ENCODE measurements around the gene CDH23. TPM values are rescaled to one million over a fixed set of nuclear protein-coding genes. Genes with fewer than 3 reads are reported as not detected.

CDH23 gene
- total and polyA plus RNA-seq, 2 experiments from 2014 or later, result 0.08 TPM; not detected in 1

DNA sequence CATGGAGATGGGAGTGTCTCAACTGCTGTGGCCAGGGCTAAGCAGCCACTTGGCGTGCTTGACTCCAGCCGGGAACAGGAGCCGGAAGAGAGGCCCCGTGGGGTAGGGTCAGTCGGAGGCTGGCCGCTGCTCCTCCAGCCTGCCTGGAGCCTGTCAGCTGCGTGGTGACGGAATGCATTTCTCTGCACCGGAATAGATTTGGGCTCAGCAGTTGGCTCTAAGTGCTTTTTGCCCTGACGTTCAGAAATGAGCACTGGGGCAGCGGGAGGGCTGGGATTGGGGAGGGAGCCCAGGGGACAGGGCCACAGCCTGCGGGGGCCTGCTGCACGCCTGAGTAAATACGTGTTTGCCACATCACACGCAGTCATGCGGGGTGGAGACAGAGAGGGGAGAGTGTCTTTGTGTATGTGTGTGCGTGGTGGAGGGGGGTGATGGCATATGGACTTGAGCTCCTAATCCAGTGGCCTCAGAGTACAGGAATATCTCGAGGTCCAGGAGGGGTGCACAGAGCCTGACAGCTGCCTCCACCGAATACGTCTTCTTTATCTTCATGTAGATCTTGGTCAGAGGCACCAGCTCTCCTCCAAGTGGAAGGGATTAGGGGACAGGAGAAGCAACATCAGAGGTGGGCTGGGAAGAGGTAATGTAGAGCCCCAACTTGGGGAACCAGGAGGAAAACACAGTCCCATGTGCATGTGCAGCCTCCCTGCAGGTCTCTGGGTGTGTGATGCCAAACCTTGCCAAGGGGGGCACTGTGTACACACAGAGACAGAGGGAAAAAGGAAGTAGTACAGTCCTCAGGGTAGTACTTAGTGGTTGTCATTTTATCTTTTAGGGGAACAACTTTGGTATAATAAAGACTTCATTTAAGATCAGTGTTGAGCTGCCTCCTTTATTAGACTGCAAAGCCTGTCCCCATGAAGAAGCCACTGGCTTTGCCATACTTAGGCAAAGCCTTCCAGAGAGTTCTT, 151.4 kb downstream of the CDH23 start:
- Histone ChIP-seq H4K20me1 (ENCODE audit: insufficient read depth) (no peaks in the 10 kb centered on the region), H3K4me2 (ENCODE audit: unreplicated experiment) (no peak overlapping the region), H3K4me3 (no peak overlapping the region), H3K9ac (no peak overlapping the region), H3K79me2 (ENCODE audit: insufficient read depth) (no peaks in the 10 kb centered on the region), H3F3A (ENCODE audit: insufficient read depth) (no peaks in the 10 kb centered on the region), H3K27ac (no peak overlapping the region), H3K9me2 (ENCODE audit: insufficient read depth) (no peaks in the 10 kb centered on the region), H3K9me3 (ENCODE audit: low read depth) (no peaks in the 10 kb centered on the region), H3K4me1 (ENCODE audit: insufficient read depth) (no peaks in the 10 kb centered on the region), H2AFZ (no peak overlapping the region), H3K36me3 (ENCODE audit: low read depth) (no peaks in the 10 kb centered on the region), H3K27me3 (replicated peaks; ENCODE audit: insufficient read depth) (peaks cover 50% of the 10 kb centered on the region)
- in situ Hi-C loops (cut with MboI), result no loop called here
- WGBS, 2 experiments (ENCODE audit: low coverage in 1 of 2, low lambda C conversion rate in 2 of 2, missing lambda C conversion rate in 2 of 2), result 54 to 57% methylated on average over 19 to 20 of the region's 20 CpGs
- DNase-seq, result peak; percentile 17
- TF ChIP-seq EZH2phosphoT487 (IDR thresholded peaks at IDR 0.05; ENCODE audit: insufficient read depth, low read depth) (no peak), EZH2 (IDR thresholded peaks at IDR 0.05; ENCODE audit: insufficient read depth, poor library complexity, severe bottlenecking) (no peak)

DNA sequence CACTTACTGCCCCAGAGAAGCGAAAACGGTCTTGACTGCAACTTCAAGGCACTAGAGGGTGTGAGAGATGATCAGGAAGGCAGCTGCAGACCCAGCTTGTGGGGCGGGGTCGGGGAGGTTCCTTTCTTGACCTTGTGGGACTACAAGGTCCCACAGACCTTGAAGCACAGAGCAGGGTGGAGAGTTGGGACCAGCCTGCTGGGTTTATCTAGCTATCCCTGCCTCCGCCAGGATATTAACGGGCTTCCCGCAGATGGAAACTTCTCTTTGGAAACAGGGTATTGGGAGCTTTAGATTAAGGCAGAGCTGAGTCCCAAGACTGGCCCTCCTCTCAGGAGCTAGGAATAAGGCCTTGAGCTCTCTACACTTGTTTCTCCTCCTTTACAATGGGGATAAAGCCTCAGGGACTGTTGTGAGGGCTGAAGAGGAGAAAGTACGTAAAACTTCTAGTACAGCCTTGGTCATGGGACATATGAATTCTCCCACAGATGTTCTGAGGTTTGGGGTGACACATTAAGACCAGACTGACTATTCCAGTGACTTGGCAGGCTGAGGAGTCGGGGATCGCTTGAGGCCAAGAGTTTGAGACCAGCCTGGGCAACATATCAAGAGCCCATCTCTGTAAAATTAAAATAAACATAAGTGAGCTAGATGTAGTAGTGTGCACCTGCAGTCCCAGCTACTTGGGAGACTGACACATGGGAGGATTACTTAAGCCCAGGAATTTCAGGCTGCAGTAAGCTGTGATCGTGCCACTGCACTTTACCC, 153.2 kb downstream of the CDH23 start:
- Histone ChIP-seq H3F3A (ENCODE audit: insufficient read depth) (no peaks in the 10 kb centered on the region), H3K4me1 (ENCODE audit: insufficient read depth) (no peaks in the 10 kb centered on the region), H3K36me3 (ENCODE audit: low read depth) (no peaks in the 10 kb centered on the region), H3K79me2 (ENCODE audit: insufficient read depth) (no peaks in the 10 kb centered on the region), H3K27ac (no peak overlapping the region), H4K20me1 (ENCODE audit: insufficient read depth) (no peaks in the 10 kb centered on the region), H3K4me3 (no peak overlapping the region), H3K4me2 (ENCODE audit: unreplicated experiment) (no peak overlapping the region), H3K9me3 (ENCODE audit: low read depth) (no peaks in the 10 kb centered on the region), H3K27me3 (replicated peaks; ENCODE audit: insufficient read depth) (peaks cover 38% of the 10 kb centered on the region), H3K9me2 (ENCODE audit: insufficient read depth) (no peaks in the 10 kb centered on the region), H3K9ac (no peak overlapping the region), H2AFZ (no peak overlapping the region)
- TF ChIP-seq EZH2phosphoT487 (IDR thresholded peaks at IDR 0.05; ENCODE audit: insufficient read depth, low read depth), result no peak
- TF ChIP-seq EZH2 (IDR thresholded peaks at IDR 0.05; ENCODE audit: insufficient read depth, poor library complexity, severe bottlenecking), result no peak
- no peak for DNase-seq
- WGBS, 2 experiments (ENCODE audit: low coverage in 1 of 2, low lambda C conversion rate in 2 of 2, missing lambda C conversion rate in 2 of 2), result 67 to 68% methylated on average over 11 of the region's 11 CpGs
- in situ Hi-C loops (cut with MboI), result no loop called here

- in situ Hi-C loops (cut with MboI), result no loop called here
- Histone ChIP-seq H3K36me3 (ENCODE audit: low read depth) (no peaks in the 10 kb centered on the region), H3K9me3 (ENCODE audit: low read depth) (no peaks in the 10 kb centered on the region), H3K27me3 (replicated peaks; ENCODE audit: insufficient read depth) (peaks cover 31% of the 10 kb centered on the region), H4K20me1 (ENCODE audit: insufficient read depth) (no peaks in the 10 kb centered on the region), H3K79me2 (ENCODE audit: insufficient read depth) (no peaks in the 10 kb centered on the region), H3K4me2 (ENCODE audit: unreplicated experiment) (no peak overlapping the region), H3K4me1 (ENCODE audit: insufficient read depth) (no peaks in the 10 kb centered on the region), H3K27ac (no peak overlapping the region), H3K9me2 (ENCODE audit: insufficient read depth) (no peaks in the 10 kb centered on the region), H3K4me3 (no peak overlapping the region), H3K9ac (no peak overlapping the region), H2AFZ (no peak overlapping the region), H3F3A (ENCODE audit: insufficient read depth) (no peaks in the 10 kb centered on the region)
- no peak for DNase-seq
- TF ChIP-seq EZH2 (IDR thresholded peaks at IDR 0.05; ENCODE audit: insufficient read depth, poor library complexity, severe bottlenecking), result no peak
- no peak for TF ChIP-seq EZH2phosphoT487 (IDR thresholded peaks at IDR 0.05; ENCODE audit: insufficient read depth, low read depth)
- WGBS, 2 experiments (ENCODE audit: low coverage in 1 of 2, low lambda C conversion rate in 2 of 2, missing lambda C conversion rate in 2 of 2), result 35 to 41% methylated on average over 7 of the region's 7 CpGs
Observed at GRCh38 chr10:71550628-71551027, 153.9 kb downstream of the CDH23 start.

DNA sequence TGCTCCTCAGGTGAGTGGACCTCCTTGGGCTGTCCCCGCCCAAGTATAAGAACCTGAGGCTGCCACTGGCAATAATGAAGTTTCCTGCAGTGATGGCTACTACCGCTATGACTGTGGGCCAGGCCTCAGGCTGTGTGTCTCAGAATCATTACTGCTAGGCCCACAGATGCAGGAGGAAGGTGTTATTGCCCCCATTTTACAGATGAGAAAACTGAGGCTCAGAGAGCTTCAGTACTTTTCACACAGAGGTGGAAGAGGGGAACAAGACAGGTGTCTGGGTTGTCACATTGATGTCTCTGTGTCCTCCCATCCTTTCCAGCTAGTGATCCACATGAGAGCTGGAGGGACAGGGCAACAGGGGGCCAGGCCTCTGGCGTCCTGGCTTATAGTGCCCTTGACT, 155.2 kb downstream of the CDH23 start:
- no peaks in the 10 kb centered on the region for H3K79me2 ChIP-seq (ENCODE audit: insufficient read depth)
- H3K4me3 ChIP-seq, result no peak overlapping the region
- WGBS, 2 experiments (ENCODE audit: low coverage in 1 of 2, low lambda C conversion rate in 2 of 2, missing lambda C conversion rate in 2 of 2), result 60 to 65% methylated on average over 3 of the region's 3 CpGs
- TF ChIP-seq EZH2phosphoT487 (IDR thresholded peaks at IDR 0.05; ENCODE audit: insufficient read depth, low read depth) (no peak), EZH2 (IDR thresholded peaks at IDR 0.05; ENCODE audit: insufficient read depth, poor library complexity, severe bottlenecking) (no peak)
- H3K9me2 ChIP-seq (ENCODE audit: insufficient read depth), result no peaks in the 10 kb centered on the region
- no peak overlapping the region for H3K9ac ChIP-seq
- H4K20me1 ChIP-seq (ENCODE audit: insufficient read depth), result no peaks in the 10 kb centered on the region
- in situ Hi-C loops (cut with MboI), result no loop called here
- H3K27ac ChIP-seq, result no peak overlapping the region
- DNase-seq, result no peak
- H3K9me3 ChIP-seq (ENCODE audit: low read depth), result no peaks in the 10 kb centered on the region
- no peak overlapping the region for H2AFZ ChIP-seq
- peaks cover 22% of the 10 kb centered on the region for H3K27me3 ChIP-seq (replicated peaks; ENCODE audit: insufficient read depth)
- no peak overlapping the region for H3K4me2 ChIP-seq (ENCODE audit: unreplicated experiment)
- no peaks in the 10 kb centered on the region for H3F3A ChIP-seq (ENCODE audit: insufficient read depth)
- no peaks in the 10 kb centered on the region for H3K36me3 ChIP-seq (ENCODE audit: low read depth)
- H3K4me1 ChIP-seq (ENCODE audit: insufficient read depth), result no peaks in the 10 kb centered on the region

All from GM23248 (cell line).